NCI-H1105 (cell line): ENCODE measurements around the gene NFKBIZ.
"Not testable (repeated sequence)": the region's sequence is repeated elsewhere in the genome, so short reads cannot be mapped to it uniquely, and the experiment has no call there.

ENCODE experiments used
- DNase-seq: peaks from one replicate; lab custom pipeline; 2025; lab: John Stamatoyannopoulos, UW

Gene NFKBIZ

GRCh38 chr3:101851072-101851770, 1.9 kb downstream of the NFKBIZ start:
- DNase-seq: no peak

GRCh38 chr3:101851850-101852714, 2.8 kb downstream of the NFKBIZ start:
- no peak for DNase-seq

- no peak for DNase-seq
These were observed 3.9 kb downstream of the NFKBIZ start for GRCh38 chr3:101852983-101853840.

GRCh38 chr3:101853982-101854381, 4.7 kb downstream of the NFKBIZ start:
- no peak for DNase-seq

- DNase-seq: no peak
These were observed 5.4 kb downstream of the NFKBIZ start for GRCh38 chr3:101854608-101855304.

GRCh38 chr3:101857301-101857741, 8.0 kb downstream of the NFKBIZ start:
- DNase-seq: no peak

- DNase-seq: no peak
These were observed 9.2 kb downstream of the NFKBIZ start for GRCh38 chr3:101858464-101859030.

GRCh38 chr3:101859882-101860448, 10.7 kb downstream of the NFKBIZ start:
- no peak for DNase-seq

GRCh38 chr3:101861212-101861788, 12.0 kb downstream of the NFKBIZ start:
- DNase-seq: no peak

GRCh38 chr3:101861789-101862415, 12.6 kb downstream of the NFKBIZ start:
- DNase-seq: no peak

GRCh38 chr3:101862416-101863165, 13.3 kb downstream of the NFKBIZ start:
- no peak for DNase-seq

GRCh38 chr3:101864926-101865325, 15.6 kb downstream of the NFKBIZ start:
- DNase-seq: not testable (repeated sequence)

GRCh38 chr3:101865751-101866509, 16.6 kb downstream of the NFKBIZ start:
- no peak for DNase-seq

GRCh38 chr3:101867511-101867910, 18.2 kb downstream of the NFKBIZ start:
- no peak for DNase-seq

GRCh38 chr3:101867996-101868395, 18.7 kb downstream of the NFKBIZ start:
- DNase-seq: no peak

GRCh38 chr3:101868534-101869464, 19.5 kb downstream of the NFKBIZ start:
- no peak for DNase-seq

- DNase-seq: no peak
These were observed 20.8 kb downstream of the NFKBIZ start for GRCh38 chr3:101870138-101870537.
